Cardiac muscle cell (in vitro differentiated cells and primary cell): ENCODE results near the gene ROBO2. TPM values are rescaled to one million over a fixed set of nuclear protein-coding genes. Genes with fewer than 3 reads are reported as not detected.

Source experiments
- DNase-seq, 2 donors: peaks; one replicate each; pipeline versions ENCODE4 v3.0.0 to v3.0.0-alpha.2; 2010 to 2017; ENCODE audit warnings: low read depth in 1 of 2, low spot score in 1 of 2
- H3K27ac ChIP-seq: fragments of 200-600 bp; sonication (generic); 2 replicates; pipeline ENCODE4 v1.5.1; 2016
- H3K27me3 ChIP-seq: fragments of 200-600 bp; sonication (generic); 2 replicates; pipeline ENCODE4 v1.6.0; 2016; ENCODE audit warnings: control low read depth
- H3K36me3 ChIP-seq: fragments of 200-600 bp; sonication (generic); 2 replicates; pipeline ENCODE4 v1.5.1; 2016; ENCODE audit warnings: control low read depth
- H3K4me1 ChIP-seq: fragments of 200-600 bp; sonication (generic); 2 replicates; pipeline ENCODE4 v1.8.1; 2017; ENCODE audit warnings: low read depth, mild to moderate bottlenecking, mixed run types
- H3K4me3 ChIP-seq: fragments of 200-600 bp; sonication (generic); 2 replicates; pipeline ENCODE4 v1.5.1; 2016; ENCODE audit warnings: mild to moderate bottlenecking
- H3K9me3 ChIP-seq: fragments of 200-600 bp; sonication (generic); 2 replicates; pipeline ENCODE4 v1.5.1; 2017; ENCODE audit warnings: low read depth, mild to moderate bottlenecking, control low read depth
- polyA plus RNA-seq: library from polyadenylated mRNA; unstranded; fragments of >200 nt; fragmentation: Nextera tagmentation; extraction: Ambion mirVana; gene quantifications from 2 replicates; pipeline ENCODE4 v1.2.1, GENCODE V29; 2016
- total RNA-seq: library from RNA; depleted of rRNA; stranded (reverse); fragments of >200 nt; gene quantifications from 2 replicates; pipeline ENCODE4 v1.2.3, GENCODE V29; 2016
- TF ChIP-seq, protein P1 (sequence below): IDR thresholded peaks from 2 replicates; pipeline ENCODE4 v1.5.1; 2012; ENCODE audit warnings: low read depth, mild to moderate bottlenecking, low read length

The ROBO2 gene
- total and polyA plus RNA-seq, 2 experiments from 2014 or later: 13.5 to 39.4 TPM

DNA sequence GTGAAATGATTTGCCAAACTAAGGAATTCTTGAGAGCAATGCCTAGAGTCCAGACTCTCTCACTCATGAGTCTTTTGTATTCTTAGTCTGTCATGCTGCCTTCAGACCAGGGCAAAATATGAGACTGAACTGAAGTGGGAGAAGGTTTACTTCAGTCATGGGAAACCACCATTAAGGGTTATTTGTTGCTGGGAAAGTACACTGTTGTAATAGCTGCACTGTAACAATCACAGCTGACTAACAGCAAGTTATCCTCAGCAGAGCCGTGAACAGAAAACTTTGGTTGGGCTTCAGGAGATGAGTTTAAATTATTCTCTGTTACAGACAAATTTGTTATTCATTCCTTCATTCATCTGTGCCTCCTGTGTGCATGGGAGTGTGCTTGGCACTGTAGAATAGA lies 258.5 kb downstream of the ROBO2 start:
- Histone ChIP-seq H3K27ac (no peak overlapping the region), H3K27me3 (no peaks in the 10 kb centered on the region), H3K4me1 (peaks cover 4% of the 10 kb centered on the region), H3K9me3 (no peaks in the 10 kb centered on the region), H3K36me3 (no peaks in the 10 kb centered on the region), H3K4me3 (no peak overlapping the region)
- TF ChIP-seq, protein P1, sequence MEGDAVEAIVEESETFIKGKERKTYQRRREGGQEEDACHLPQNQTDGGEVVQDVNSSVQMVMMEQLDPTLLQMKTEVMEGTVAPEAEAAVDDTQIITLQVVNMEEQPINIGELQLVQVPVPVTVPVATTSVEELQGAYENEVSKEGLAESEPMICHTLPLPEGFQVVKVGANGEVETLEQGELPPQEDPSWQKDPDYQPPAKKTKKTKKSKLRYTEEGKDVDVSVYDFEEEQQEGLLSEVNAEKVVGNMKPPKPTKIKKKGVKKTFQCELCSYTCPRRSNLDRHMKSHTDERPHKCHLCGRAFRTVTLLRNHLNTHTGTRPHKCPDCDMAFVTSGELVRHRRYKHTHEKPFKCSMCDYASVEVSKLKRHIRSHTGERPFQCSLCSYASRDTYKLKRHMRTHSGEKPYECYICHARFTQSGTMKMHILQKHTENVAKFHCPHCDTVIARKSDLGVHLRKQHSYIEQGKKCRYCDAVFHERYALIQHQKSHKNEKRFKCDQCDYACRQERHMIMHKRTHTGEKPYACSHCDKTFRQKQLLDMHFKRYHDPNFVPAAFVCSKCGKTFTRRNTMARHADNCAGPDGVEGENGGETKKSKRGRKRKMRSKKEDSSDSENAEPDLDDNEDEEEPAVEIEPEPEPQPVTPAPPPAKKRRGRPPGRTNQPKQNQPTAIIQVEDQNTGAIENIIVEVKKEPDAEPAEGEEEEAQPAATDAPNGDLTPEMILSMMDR: no peak
- DNase-seq: no peak

DNA sequence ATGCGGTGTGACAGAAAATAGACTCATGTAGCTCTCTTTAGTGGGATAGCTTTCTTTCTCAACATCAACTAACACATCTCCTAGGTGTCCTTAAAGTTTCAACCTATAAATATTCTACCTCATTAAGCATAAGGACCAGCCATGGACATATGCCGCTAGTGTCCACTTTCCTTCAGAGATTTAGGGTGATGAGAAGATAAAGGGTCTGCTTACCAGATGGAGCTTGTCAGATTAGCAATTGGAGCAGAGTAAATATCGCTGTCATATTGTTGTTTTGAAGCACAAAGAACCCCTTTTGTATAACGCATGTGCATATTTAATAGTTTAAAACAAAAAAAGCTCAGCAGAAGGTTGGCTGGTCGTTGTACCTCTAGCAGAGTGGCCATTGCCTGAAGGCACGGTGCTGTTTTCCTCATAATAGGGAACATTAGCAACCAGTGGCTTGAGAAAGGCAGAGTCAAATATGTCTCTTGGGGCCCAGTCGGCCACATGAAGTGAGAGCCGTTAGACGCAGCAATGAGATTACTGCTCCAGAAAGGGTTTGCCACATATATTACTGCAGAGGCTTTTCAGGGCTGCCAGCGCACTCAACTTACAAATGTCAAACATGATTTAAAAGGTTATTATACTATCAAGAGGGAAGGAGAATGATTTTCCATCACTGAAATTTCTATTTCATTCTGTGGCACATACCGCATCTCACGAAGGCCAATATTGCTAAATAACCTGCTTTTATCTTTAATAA lies 264.2 kb downstream of the ROBO2 start:
- Histone ChIP-seq H3K27me3 (no peaks in the 10 kb centered on the region), H3K4me1 (peaks cover 6% of the 10 kb centered on the region), H3K4me3 (no peak overlapping the region), H3K36me3 (no peaks in the 10 kb centered on the region), H3K27ac (no peak overlapping the region), H3K9me3 (no peaks in the 10 kb centered on the region)
- TF ChIP-seq, protein P1: no peak
- DNase-seq: peak in 1 of 2 donors; percentile 12

DNA sequence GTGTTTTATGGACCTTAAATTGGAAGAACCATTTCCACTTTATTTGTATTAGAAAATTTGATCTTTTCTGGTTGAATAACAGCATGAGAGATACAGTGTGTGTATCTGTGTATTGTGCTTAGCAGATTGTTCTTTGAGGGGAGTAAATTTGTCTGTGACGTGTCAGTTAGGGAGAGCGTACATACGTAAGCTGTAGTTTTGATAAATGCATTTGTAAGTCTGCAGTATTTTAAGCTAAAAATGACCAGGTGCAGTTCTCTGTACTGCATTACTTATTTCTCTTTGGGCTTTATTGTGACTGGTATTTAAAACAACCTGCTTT lies 264.8 kb downstream of the ROBO2 start:
- Histone ChIP-seq H3K4me1 (peaks cover 6% of the 10 kb centered on the region), H3K4me3 (no peak overlapping the region), H3K27me3 (no peaks in the 10 kb centered on the region), H3K9me3 (no peaks in the 10 kb centered on the region), H3K36me3 (no peaks in the 10 kb centered on the region), H3K27ac (no peak overlapping the region)
- no peak for DNase-seq
- TF ChIP-seq, protein P1: no peak

DNA sequence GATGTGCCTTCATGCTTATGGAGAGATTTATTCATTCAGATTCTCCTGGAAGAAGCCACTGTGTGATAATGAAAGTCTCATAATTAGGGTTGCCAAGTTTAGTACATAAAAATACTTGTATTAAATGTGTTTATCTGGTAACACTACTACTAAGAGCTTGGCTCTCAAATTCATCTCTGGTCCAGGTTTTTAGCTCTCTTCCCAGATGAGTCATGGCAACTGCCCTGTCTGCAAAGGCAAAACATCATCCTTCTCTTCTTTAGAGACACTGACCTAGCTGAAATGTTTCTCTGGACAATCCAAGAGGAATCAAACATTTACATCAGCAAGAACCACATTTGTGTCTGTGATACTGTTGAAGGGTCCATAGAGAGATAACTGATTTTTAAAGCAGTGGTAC lies 269.6 kb downstream of the ROBO2 start:
- Histone ChIP-seq H3K36me3 (no peaks in the 10 kb centered on the region), H3K27ac (no peak overlapping the region), H3K4me3 (no peak overlapping the region), H3K9me3 (no peaks in the 10 kb centered on the region), H3K4me1 (no peaks in the 10 kb centered on the region), H3K27me3 (no peaks in the 10 kb centered on the region)
- DNase-seq: no peak
- TF ChIP-seq, protein P1: no peak

DNA sequence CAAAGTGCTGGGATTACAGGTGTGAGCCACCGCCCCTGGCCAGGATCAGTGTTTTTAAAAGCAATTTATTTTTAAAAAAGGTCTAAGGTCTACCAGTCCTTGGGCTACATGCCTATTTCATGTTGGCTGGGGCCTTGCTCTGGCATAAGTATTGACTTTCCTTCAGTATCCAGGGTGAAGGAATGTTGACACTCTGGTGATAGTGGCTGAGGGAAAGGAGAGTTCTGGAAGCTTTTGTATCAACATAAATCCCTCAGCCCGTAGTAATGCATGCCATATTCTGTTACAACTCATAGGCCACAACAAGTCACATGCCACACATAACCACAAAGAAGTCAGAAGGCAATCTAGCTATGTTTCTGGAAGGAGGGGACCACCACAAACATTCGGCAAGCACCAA lies 273.9 kb downstream of the ROBO2 start:
- no peak overlapping the region for H3K27ac ChIP-seq
- H3K4me3 ChIP-seq: no peak overlapping the region
- H3K27me3 ChIP-seq: no peaks in the 10 kb centered on the region
- no peaks in the 10 kb centered on the region for H3K36me3 ChIP-seq
- no peaks in the 10 kb centered on the region for H3K9me3 ChIP-seq
- H3K4me1 ChIP-seq: peaks cover 6% of the 10 kb centered on the region
- no peak for DNase-seq
- TF ChIP-seq, protein P1: no peak
